ENCODE measurements around the gene MSMO1. TPM values are rescaled to one million over a fixed set of nuclear protein-coding genes. Genes with fewer than 3 reads are reported as not detected.

MSMO1 gene
- total RNA-seq, 1 donor from 2014 or later = 51.8 TPM

- Mint-ChIP-seq H3K36me3 (no peaks in the 10 kb centered on the region), H3K4me3 (peak overlapping the region; percentile 82), H3K9me3 (peaks cover 6% of the 10 kb centered on the region), H3K27ac (no peak overlapping the region), H3K4me1 (peaks cover 40% of the 10 kb centered on the region), H3K27me3 (ENCODE audit: low read depth) (peaks cover 25% of the 10 kb centered on the region)
- TF ChIP-seq CTCF (IDR thresholded peaks at IDR 0.05; ENCODE audit: unreplicated experiment) = no peak
- DNase-seq (ENCODE audit: low spot score in 2 of 2, unreplicated experiment in 2 of 2) = no peak
These were observed 50.9 kb downstream of the MSMO1 start for GRCh38 chr4:165378398-165378744.

- Mint-ChIP-seq H3K4me3 (peak within 1 kb of the TSS; percentile 82), H3K27me3 (ENCODE audit: low read depth) (peaks cover 25% of the 10 kb centered on the region), H3K4me1 (peaks cover 45% of the 10 kb centered on the region), H3K9me3 (peaks cover 4% of the 10 kb centered on the region), H3K27ac (no peak within 1 kb of the TSS), H3K36me3 (no peaks in the 10 kb centered on the region)
- peak; percentile 59 to 79 for DNase-seq (ENCODE audit: low spot score in 2 of 2, unreplicated experiment in 2 of 2)
- no peak for TF ChIP-seq CTCF (IDR thresholded peaks at IDR 0.05; ENCODE audit: unreplicated experiment)
These were observed 51.5 kb downstream of the MSMO1 start, which contains the start of gene CPE for GRCh38 chr4:165378745-165379677. Gene CPE (plus strand): TSS chr4:165379008. CDS start chr4:165379222, 214 bp downstream.

DNA sequence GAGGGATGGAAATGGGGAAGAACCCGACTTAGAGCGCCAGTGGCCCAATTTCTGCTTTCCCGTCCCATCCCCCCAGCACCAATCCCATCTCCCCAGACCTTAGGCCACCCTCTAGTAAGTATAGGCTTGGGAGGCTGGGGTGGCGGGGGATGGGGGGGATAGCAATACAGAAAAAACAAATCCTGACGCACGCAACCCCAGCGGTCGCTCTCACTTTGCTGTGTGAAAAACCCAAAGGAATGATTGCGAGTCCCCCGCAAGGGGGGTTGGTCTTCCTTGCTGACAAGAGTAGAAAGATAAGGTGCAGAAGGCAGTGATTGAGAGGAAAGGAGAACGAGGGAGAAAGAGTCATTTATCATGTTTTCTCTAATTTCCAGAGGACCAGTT is 52.2 kb downstream of the MSMO1 start:
- no peaks in the 10 kb centered on the region for H3K36me3 Mint-ChIP-seq
- H3K27ac Mint-ChIP-seq = no peak overlapping the region
- peaks cover 25% of the 10 kb centered on the region for H3K27me3 Mint-ChIP-seq (ENCODE audit: low read depth)
- peak overlapping the region; percentile 69 for H3K4me3 Mint-ChIP-seq
- no peak for TF ChIP-seq CTCF (IDR thresholded peaks at IDR 0.05; ENCODE audit: unreplicated experiment)
- H3K9me3 Mint-ChIP-seq = no peaks in the 10 kb centered on the region
- no peak for DNase-seq (ENCODE audit: low spot score in 2 of 2, unreplicated experiment in 2 of 2)
- peaks cover 52% of the 10 kb centered on the region for H3K4me1 Mint-ChIP-seq

- TF ChIP-seq CTCF (IDR thresholded peaks at IDR 0.05; ENCODE audit: unreplicated experiment) = no peak
- H3K36me3 Mint-ChIP-seq = no peaks in the 10 kb centered on the region
- peaks cover 19% of the 10 kb centered on the region for H3K27me3 Mint-ChIP-seq (ENCODE audit: low read depth)
- peak overlapping the region; percentile 69 for H3K4me3 Mint-ChIP-seq
- H3K4me1 Mint-ChIP-seq = peaks cover 63% of the 10 kb centered on the region
- H3K9me3 Mint-ChIP-seq = no peaks in the 10 kb centered on the region
- no peak overlapping the region for H3K27ac Mint-ChIP-seq
- no peak for DNase-seq (ENCODE audit: low spot score in 2 of 2, unreplicated experiment in 2 of 2)
These were observed 53.3 kb downstream of the MSMO1 start for GRCh38 chr4:165380805-165381204.

DNA sequence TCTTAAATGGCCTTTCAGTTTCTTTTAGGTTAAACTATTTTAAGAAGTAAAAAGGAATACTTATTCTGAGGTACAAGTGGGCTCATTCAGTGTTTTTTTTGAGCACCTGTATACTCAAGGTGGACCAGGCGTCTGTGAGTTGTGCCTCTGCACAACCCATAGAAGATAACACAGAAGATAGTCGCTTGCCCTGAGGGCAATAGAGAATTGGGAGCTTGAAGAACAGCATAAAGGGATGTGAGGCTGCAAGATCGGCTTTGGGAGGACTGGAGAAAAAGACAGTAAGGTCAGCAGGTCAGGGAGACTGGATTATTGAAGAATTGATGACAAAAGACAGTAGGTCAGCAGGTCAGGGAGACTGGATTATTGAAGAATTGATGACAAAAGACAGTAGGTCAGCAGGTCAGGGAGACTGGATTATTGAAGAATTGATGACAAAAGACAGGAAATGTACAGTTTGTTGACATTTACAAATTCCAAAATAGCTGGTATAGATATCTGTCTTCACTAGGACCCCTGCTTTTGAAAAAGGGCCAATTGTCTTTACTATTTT is 54.4 kb downstream of the MSMO1 start:
- no peak overlapping the region for H3K27ac Mint-ChIP-seq
- no peak overlapping the region for H3K4me3 Mint-ChIP-seq
- H3K4me1 Mint-ChIP-seq = peaks cover 71% of the 10 kb centered on the region
- no peaks in the 10 kb centered on the region for H3K36me3 Mint-ChIP-seq
- no peak for TF ChIP-seq CTCF (IDR thresholded peaks at IDR 0.05; ENCODE audit: unreplicated experiment)
- no peaks in the 10 kb centered on the region for H3K9me3 Mint-ChIP-seq
- H3K27me3 Mint-ChIP-seq (ENCODE audit: low read depth) = peaks cover 12% of the 10 kb centered on the region
- DNase-seq (ENCODE audit: low spot score in 2 of 2, unreplicated experiment in 2 of 2) = no peak
